HuH-7 (cell line): ENCODE results near the gene SCYL1.

Experiments
- DNase-seq: peaks from one replicate; pipeline ENCODE4 v3.0.0; 2011; ENCODE audit warnings: low spot score

SCYL1 gene

DNA sequence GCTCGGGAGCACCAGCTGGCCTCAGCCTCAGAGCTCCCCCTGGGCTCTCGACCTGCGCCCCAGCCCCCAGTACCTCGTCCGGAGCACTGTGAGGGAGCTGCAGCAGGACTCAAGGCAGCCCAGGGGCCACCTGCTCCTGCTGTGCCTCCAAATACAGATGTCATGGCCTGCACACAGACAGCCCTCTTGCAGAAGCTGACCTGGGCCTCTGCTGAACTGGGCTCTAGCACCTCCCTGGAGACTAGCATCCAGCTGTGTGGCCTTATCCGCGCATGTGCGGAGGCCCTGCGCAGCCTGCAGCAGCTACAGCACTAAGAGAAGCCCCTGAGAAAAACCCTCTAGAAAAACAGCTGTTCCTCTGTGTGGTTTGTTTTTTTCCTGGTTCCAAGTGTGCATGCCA is 46.5 kb downstream of the SCYL1 start:
- no peak for DNase-seq

DNA sequence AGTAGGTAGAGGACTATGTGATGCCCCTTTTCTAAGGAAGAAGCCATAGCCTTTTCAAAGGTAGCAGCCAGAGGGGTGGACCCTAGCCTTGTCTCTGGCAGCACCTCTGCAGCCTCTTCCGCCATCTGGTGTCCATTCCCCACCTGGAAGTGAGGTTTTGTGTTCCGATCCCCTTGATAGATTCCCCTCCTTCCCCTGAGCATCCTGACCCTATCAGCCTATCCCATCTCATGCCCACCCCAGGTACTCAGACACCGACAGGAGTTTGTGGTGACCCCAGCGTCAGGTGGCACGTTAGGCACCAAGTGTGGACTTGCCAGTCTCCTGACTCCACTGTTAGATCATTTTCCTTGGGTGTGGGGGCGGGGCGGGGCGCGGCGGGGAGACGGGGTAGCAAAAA is 47.1 kb downstream of the SCYL1 start:
- peak; percentile 77 for DNase-seq

DNA sequence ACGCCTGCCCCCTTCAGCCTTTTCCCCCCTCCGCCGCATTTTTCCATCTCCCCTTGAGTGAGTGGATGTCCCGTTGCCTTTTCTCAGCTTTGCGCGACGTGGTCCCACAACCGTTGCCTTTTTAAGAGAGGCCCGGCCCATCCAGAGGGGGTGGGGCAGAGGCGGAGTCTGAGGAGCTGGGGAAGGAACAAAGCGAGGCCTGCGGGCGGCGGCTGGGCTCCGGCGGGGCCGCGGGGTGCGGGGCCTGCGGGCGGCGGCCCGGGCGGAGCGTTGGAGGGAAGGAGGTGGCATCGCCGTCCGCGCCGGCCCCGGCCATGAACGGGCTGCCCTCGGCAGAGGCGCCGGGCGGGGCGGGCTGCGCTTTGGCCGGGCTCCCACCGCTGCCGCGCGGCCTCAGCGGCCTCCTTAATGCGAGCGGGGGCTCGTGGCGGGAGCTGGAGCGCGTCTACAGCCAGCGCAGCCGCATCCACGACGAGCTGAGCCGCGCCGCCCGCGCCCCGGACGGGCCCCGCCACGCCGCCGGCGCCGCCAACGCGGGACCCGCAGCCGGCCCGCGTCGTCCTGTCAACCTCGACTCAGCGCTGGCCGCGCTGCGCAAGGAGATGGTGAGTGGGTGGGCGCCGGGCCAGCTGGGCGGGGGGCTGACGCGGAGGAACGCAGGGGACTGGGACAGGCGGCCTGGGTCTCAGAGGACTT is 47.6 kb downstream of the SCYL1 start, which contains the start of gene FAM89B:
Gene FAM89B, plus strand, starts transcription at position 183 of the 696 bp plus-strand sequence. Its CDS starts 132 bp downstream, at position 315.
- DNase-seq = peak; percentile 78

DNA sequence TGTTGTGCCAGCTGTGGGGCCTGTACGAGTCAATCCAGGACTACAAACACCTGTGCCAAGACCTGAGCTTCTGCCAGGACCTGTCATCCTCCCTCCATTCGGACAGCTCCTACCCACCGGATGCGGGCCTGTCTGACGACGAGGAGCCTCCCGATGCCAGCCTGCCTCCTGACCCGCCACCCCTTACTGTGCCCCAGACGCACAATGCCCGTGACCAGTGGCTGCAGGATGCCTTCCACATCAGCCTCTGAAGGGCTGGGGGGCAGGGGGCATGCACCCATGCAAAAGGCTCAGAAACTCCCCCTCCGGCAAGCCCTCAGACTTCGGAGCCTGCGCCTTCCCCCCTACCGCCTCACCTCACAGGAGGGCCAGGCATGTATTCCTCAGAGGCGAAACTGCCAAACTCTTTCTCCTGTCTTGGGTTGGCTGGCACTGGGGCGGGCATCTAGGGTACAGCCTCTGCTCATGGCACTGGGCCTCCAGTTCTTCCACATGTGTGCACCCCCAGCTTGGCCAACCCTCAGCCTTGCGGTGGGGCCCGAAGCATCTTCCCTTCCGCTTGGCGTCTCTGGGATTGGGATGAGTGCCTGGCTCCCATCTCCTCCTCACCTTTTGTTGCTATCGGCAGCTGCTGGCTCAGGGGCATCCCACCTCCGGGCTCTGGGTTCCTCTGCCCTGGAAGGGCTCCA is 48.7 kb downstream of the SCYL1 start:
- DNase-seq = no peak

DNA sequence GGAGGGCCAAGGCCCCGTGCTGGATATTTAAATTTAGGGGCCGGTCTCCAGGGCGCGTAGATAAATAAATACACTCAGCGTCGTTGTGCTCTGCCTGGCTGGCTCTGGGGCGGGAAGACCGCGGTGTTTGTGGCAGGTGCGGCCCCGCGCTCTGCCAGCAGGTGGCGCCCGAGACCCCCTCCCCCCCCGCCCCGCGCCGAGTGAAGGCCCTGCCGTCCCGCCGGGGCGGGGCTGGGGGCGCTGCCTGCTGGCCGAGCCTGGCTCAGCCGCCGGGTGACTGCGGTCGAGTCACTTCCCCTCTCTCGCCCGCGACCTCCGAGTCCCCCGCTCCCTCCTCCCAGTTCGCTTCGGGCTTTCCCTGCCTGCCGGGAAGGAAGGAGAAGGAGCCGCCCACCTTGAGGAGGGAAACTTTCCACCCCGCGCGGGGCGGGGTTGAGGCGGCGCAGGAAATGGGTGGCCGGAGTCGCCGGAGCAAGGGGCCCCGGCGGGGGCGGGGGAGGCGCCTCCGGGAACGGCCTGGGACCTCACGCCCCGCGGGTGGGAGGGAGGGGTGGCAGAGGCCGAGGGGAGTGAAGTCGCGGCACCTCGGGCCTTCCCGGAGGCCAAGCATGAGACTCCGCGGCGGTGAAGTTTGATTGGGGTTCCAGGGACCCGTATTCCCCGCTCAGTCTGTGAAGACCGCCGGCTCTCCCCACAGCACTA is 49.4 kb downstream of the SCYL1 start:
- DNase-seq = peak; percentile 88

DNA sequence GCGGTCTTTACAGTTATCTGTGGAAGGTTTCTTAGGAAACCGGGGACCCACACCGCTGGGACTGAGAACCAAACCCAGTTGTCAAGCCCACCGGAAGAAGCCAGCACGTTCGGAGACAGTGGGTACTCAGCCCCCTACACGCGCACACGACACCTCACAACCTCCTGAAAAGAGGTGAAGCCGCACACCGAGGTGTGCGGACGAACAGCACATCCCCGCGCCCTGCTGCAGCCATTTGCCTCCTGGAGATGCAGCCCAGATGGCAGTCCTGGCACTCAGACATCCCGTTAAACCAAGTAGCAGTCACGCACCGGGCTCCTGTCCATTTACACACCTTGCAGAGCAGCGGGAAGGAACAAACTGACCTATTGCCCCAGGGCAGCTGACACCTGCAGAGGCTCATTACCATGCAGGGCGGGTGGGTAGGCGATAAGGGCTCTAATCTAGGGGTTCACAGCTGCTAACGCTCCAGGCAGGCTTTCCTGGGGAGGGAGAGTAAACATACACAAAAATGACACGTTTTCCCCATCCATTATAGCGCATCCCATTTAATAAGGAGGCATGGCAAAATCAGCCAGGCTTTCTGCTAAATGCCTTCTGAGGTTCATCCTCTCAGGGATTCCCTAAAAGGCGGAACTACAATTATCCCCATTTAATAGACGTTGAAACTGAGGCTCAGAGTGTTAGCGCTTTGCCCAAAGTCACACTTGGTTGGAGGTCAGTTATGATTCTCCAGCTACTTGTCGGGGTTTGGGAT is 50.1 kb downstream of the SCYL1 start:
- no peak for DNase-seq

DNA sequence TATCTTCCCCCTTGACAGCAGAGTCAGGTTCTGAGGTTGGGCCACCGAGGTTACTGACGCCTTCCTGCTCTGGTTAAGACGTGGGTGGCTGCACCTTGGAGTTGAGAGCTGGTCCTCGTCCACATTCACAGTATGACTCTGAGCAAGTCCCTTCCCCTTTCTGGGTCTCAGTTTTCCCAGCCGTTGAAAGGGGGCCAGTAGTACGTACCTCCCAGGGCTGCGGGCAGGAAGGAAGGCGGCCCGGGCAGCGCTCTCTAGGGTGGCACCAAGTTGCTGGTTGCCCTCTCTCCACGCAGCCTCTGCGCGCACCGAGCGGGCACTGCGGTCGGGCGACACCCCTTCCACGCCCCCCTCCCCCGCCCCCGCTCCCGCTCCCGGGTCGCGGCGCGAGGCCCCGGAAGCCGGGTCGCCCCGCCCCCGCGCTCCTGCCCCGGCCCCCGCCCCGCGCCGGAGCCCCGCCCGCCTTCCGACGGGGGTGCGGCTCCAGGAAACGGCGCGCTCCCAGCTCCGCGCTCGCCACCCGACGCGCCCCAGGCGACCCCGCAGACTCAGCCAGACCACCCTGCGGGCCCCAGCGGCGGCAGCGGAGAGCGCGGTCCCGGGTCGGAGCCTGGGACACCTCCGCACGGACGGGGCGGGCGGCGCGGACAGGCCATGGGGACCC is 50.8 kb downstream of the SCYL1 start, which contains the start of gene EHBP1L1:
Gene EHBP1L1, plus strand, starts transcription at position 486 of the 664 bp plus-strand sequence. CDS start 250 bp downstream, outside the sequence.
- DNase-seq = peak; percentile 67

DNA sequence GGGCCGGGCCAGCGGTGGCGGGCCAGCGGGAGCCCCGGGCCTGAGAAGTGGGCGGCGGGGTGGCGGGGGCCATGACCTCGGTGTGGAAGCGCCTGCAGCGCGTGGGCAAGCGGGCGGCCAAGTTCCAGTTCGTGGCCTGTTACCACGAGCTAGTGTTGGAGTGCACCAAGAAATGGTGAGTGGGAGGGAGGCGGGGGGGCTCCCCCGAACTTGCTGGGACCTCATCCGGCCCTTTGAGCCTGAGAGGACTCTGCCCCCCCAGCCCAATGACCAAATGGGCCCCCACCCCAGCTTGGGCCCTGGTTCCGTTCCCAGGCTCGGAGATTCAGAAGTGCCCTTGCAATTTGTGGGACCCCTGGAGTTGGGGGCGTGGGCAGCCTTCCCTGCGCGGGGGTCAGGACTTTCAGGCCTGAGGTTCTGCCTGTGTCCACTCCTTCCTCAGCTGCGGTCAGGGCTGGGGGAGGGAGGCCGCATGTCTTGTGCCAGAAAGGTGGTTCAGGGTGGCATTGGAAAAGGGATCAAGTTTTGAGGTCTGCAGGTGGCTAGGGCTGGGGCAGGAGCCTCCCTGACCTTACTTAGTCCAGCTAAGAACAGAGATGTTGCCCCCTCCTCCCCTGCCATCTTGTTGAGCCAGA is 51.5 kb downstream of the SCYL1 start:
- no peak for DNase-seq

DNA sequence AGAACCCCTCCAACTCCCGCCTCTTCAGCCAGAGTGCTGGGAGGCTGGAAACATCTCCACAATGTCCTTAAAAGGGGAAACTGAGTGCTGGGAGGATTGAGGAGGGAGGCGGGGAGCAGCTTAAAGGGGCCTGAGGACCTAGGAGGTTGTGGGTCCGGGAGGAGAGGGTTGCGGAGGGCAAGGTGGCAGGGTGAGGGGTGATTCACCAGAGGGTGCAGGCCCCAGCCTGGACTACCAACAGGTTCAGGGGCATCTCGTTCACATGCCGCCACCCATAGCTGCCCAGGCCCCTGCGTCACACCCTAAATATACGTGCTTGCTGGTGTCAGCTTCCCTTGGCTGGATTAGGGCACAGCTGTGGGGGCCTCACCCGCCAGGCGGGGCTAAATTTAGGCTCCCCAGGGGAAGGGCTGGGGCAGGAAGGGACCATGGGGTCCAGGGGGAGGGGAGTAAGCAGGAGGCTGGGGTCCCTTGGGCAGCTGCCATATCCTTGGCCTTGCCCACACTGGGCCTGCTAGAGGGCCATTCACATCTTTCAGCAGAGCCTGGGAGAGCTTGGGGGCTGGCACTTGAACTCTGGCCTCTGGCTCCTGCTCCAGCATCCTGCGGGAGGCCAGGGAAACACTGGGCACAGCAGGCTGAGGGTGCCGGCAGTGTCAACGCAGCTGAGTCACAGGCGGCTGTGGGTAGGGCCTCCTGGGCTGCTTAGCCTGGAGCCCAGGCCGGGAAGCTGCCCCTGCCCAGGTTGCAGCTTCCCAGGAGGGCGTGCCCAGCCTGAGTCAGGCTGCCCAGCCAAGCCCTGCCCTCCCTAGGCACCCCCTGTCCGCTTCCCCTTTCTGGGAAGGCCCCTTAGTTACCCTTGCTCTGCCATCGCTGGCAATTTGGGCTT is 52.2 kb downstream of the SCYL1 start:
- DNase-seq = no peak

DNA sequence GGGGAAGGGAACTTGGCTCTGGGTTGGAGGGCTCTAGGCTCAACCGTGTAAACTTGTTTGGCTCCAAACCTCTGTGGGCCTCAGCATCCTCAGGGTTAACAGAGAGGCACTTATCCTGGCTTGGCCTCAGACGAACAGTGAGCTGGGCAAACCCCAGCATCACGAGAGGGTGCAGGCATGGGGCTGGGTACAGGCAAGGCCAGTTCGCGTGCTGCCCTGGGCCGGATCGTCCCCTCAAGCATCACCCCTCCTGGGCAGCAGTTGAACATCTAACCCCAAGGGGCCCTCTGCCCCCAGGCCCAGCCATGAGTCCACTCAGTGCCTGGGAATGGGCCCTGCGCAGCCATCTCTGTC is 52.9 kb downstream of the SCYL1 start:
- DNase-seq = no peak

DNA sequence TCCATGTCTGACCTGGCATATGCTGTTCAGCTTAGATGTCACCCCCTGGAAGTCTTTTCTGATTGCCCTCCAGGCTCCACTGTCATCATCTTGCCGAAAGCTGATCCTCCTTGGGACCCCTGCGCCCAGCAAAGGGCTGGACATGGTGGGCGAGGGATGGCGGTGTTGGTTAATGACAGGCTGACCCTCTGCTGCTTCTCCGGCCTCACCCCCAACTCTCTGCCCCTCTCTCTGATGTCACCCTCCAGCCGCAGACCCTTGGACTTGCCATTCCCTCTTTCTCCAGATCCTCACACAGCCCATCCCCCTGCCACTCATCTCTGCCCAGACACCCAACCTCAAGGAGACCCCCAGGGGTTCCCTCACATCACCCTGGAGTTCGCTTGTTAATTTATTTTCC is 53.3 kb downstream of the SCYL1 start:
- DNase-seq = no peak

DNA sequence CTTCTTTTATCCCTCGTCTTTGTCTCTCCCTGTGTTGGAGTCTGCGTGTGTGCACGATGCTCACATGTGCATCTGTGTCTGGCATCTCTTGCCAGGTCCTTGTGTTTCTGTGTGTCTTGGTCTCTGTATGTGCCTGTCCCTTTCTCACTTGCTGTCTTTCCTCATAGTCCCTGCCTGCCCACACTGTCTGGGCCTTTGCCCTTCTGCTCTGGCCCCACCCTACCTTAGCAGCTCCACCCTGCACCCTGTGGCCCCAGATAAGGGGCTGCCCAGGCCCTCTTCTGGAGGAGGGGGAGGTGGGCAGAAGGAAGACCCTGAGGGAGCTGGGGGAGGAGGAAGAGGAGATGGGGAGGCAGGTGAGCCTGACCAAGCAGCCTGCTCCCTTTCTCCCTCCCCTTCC is 53.8 kb downstream of the SCYL1 start:
- DNase-seq = no peak

DNA sequence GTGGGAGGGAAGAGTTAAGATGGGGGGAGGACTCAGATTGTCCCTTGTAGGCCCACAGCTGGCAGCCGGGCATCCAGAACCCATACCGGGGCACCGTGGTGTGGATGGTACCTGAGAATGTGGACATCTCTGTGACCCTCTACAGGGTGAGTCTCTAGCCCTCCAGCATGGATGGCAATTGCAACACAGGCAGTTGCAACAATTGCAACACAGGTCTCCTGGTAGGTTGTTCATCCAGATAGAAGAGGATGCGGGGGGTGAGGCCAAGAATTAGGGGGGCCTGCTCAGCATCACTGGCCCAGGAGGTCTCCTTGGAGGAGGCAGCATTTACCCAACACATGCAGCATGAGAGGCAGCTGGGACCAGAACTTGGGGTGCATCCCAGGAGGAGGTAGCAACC is 54.4 kb downstream of the SCYL1 start:
- no peak for DNase-seq

DNA sequence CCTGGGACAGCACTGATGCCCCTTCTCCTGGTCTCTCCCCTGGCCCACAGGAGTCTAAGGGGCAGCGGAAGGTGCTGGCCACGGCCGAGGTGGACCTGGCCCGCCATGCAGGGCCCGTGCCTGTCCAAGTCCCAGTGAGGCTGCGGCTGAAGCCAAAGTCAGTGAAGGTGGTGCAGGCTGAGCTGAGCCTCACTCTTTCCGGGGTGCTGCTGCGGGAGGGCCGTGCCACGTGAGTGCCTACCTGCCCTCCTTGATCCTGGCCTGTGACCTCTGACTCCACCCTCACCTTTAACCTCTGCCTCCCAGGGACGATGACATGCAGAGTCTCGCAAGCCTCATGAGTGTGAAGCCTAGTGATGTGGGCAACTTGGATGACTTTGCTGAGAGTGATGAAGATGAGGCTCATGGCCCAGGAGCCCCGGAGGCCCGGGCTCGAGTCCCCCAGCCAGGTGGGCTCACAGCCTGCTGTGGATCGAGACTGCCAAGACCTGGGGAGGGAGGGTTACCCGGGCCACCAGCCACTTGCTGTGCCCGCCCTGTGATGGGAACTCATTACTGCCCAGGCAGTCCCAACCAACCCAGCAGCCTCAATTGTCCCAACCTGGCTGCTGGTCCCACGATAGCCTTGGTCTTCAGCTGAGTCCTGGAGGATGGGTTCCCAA is 55.3 kb downstream of the SCYL1 start:
- DNase-seq = no peak

DNA sequence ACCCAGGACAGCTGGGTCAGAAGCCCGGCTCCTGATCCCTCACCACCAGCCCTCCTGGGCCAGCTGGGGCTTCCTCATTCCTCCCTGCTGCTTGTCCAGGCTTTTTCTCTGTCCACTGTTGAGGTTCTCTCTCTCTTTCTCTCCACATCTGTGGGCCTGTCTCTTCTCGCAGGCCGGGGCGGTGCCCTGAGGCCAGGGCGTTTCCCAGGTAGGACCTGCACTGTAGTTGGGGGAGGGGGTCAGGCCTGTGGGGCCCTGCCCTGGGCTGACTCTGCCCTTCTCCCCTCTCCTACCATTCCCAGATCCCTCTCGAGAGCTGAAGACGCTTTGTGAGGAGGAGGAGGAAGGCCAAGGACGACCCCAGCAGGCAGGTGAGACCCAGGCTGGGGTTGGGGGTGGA is 55.9 kb downstream of the SCYL1 start:
- no peak for DNase-seq

DNA sequence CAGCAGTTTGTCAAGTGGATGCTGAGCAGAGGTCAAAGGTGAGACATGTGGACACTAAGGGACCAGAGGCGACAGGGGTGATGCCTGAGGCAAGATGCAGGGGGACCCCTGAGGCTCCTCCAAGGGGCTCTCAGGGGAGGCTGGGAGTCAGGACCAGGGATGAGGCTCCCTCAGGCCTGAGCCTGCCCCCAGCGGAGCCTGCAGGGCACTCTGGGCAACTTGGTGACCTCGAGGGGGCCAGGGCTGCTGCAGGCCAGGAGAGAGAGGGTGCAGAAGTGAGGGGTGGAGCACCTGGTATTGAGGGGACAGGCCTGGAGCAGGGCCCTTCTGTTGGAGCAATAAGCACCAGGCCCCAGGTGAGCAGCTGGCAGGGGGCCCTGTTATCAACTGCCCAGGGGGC is 57.0 kb downstream of the SCYL1 start:
- DNase-seq = no peak

DNA sequence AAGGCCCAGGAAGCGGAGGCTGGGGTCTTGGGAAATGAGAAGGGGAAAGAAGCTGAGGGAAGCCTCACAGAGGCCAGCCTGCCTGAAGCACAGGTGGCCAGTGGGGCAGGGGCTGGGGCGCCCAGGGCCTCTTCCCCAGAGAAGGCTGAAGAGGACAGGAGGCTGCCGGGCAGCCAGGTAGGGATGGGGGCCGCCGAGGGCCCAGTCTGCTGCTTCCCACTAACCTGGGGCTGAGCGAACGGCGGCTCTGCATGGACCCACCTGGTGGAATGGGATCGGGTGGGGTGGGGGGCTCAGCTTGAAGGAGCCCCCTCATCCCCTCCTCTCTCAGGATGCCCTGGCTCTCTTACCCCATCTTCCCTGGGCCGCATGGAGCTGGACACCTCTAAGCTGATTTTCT is 58.7 kb downstream of the SCYL1 start:
- no peak for DNase-seq

DNA sequence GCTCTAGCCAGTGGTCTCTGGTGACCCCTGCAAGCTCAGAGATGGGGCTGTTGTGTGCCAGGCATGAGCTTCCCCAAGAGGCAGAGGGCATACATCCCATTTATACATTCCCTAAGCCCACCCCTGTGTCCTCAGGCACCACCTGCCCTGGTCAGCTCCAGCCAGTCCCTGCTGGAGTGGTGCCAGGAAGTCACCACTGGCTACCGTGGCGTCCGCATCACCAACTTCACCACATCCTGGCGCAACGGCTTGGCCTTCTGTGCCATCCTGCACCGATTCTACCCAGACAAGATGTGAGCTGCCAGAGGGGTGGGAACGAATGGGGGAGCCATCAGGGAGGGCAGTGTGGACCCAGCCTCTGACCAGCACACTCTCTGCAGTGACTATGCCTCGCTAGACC is 59.2 kb downstream of the SCYL1 start:
- no peak for DNase-seq

DNA sequence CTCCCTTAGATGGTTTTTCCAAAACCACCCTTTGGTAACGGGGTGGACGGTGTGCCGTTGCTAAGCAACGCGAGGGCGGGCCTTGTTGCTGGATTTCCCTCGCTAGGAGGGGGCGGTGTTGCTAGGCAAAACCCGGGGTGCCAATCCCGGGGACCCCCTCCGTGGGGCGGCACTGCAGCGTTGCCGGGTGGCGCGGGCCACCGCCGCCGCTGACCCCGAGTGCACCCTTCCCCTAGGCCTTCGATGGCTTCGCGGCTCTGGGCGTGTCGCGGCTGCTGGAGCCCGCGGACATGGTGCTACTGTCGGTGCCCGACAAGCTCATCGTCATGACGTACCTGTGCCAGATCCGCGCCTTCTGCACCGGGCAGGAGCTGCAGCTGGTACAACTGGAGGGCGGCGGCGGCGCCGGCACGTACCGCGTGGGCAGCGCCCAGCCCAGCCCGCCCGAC is 59.9 kb downstream of the SCYL1 start:
- DNase-seq = no peak
